Natural killer cell treated with Interleukin-12 subunit alpha and Interleukin-12 subunit beta and Interleukin-15 and Interleukin-18, amount 100 ng/mL, for 72 hours (primary cell): ENCODE measurements around the gene RASA4B. TPM values are rescaled to one million over a fixed set of nuclear protein-coding genes. Genes with fewer than 3 reads are reported as not detected.
"Not testable (repeated sequence)": the region's sequence is repeated elsewhere in the genome, so short reads cannot be mapped to it uniquely, and the experiment has no call there.

Experiments
- ATAC-seq, 2 donors: fragments of 150-1000 bp; cut with Tn5 transposase in 1 of 2; sonication (Bioruptor Pico), chemical (Tn5 transposase) in 1 of 2; 2 replicates each; pipeline ENCODE4 v1.10.0; 2021
- DNase-seq: peaks from one replicate; pipeline ENCODE4 v3.0.0; 2022; ENCODE audit warnings: low spot score
- H3K27ac Mint-ChIP-seq, 2 donors: 1 replicate in 1 of 2; 2 replicates in 1 of 2; pipeline ENCODE4 v1.8.0; 2022; ENCODE audit warnings: mixed read lengths in 2 of 2, mild to moderate bottlenecking in 1 of 2, moderate library complexity in 1 of 2
- H3K27me3 Mint-ChIP-seq, 2 donors: 1 replicate in 1 of 2; 2 replicates in 1 of 2; pipeline ENCODE4 v1.8.0; 2022; ENCODE audit warnings: mixed read lengths in 2 of 2
- H3K36me3 Mint-ChIP-seq: one replicate; pipeline ENCODE4 v1.8.0; 2022; ENCODE audit warnings: mixed read lengths
- H3K4me1 Mint-ChIP-seq, 2 donors: 1 replicate in 1 of 2; 2 replicates in 1 of 2; pipeline ENCODE4 v1.8.0; 2022; ENCODE audit warnings: low read depth in 2 of 2, mixed read lengths in 2 of 2, mild to moderate bottlenecking in 1 of 2
- H3K4me3 Mint-ChIP-seq: one replicate; pipeline ENCODE4 v1.8.0; 2022; ENCODE audit warnings: mixed read lengths
- H3K9me3 Mint-ChIP-seq: 2 replicates; pipeline ENCODE4 v1.8.0; 2022; ENCODE audit warnings: mixed read lengths
- total RNA-seq, 2 donors: library from RNA; stranded (reverse); gene quantifications; one replicate each; pipeline ENCODE4 v1.2.3, GENCODE V29; 2022

The RASA4B gene
- total RNA-seq: 10 to 100 TPM in 1 of 2 donors, under 1 TPM in 1; 0.48 to 23.4 TPM

- not testable (repeated sequence) for H3K36me3 Mint-ChIP-seq, H3K4me1 Mint-ChIP-seq, H3K9me3 Mint-ChIP-seq, H3K27ac Mint-ChIP-seq, DNase-seq, H3K27me3 Mint-ChIP-seq
- H3K4me3 Mint-ChIP-seq: peak within 1 kb of the TSS; percentile 44
- ATAC-seq: peak; percentile 99 to 100
These were observed at the start of gene RASA4B for GRCh38 chr7:102517550-102518147. TSS of gene RASA4B (minus strand) at chr7:102517777. CDS start at chr7:102517710, 67 bp downstream.

GRCh38 chr7:102550808-102551422 is 33.3 kb upstream of the RASA4B start, which contains the start of gene SPDYE2:
TSS of gene SPDYE2 (plus strand) at chr7:102551226. CDS start at chr7:102553256, 2,030 bp downstream.
- not testable (repeated sequence) for H3K27me3 Mint-ChIP-seq, H3K4me1 Mint-ChIP-seq, DNase-seq, H3K27ac Mint-ChIP-seq, H3K4me3 Mint-ChIP-seq, H3K36me3 Mint-ChIP-seq, H3K9me3 Mint-ChIP-seq
- peak in 1 of 2 donors; percentile 47 for ATAC-seq

- ATAC-seq, H3K9me3 Mint-ChIP-seq, H3K27ac Mint-ChIP-seq: not testable (repeated sequence)
These were observed 28.8 kb upstream of the RASA4B start for GRCh38 chr7:102546353-102546752.

GRCh38 chr7:102545288-102545687 is 27.7 kb upstream of the RASA4B start:
- not testable (repeated sequence) for H3K27ac Mint-ChIP-seq, H3K27me3 Mint-ChIP-seq, DNase-seq, H3K9me3 Mint-ChIP-seq, H3K4me1 Mint-ChIP-seq, H3K36me3 Mint-ChIP-seq, H3K4me3 Mint-ChIP-seq, ATAC-seq

More at GRCh38 chr7:102546353-102546752, 28.8 kb upstream of the RASA4B start:
- DNase-seq, H3K27me3 Mint-ChIP-seq, H3K36me3 Mint-ChIP-seq, H3K4me1 Mint-ChIP-seq, H3K4me3 Mint-ChIP-seq: not testable (repeated sequence)

- not testable (repeated sequence) for H3K4me3 Mint-ChIP-seq, DNase-seq, ATAC-seq, H3K27me3 Mint-ChIP-seq, H3K4me1 Mint-ChIP-seq, H3K36me3 Mint-ChIP-seq, H3K27ac Mint-ChIP-seq, H3K9me3 Mint-ChIP-seq
These were observed 26.8 kb upstream of the RASA4B start for GRCh38 chr7:102544372-102544771.

- H3K4me3 Mint-ChIP-seq, ATAC-seq, H3K9me3 Mint-ChIP-seq, H3K27me3 Mint-ChIP-seq, H3K27ac Mint-ChIP-seq, H3K36me3 Mint-ChIP-seq, DNase-seq, H3K4me1 Mint-ChIP-seq: not testable (repeated sequence)
These were observed 26.0 kb upstream of the RASA4B start, which contains the start of gene UPK3BL2 for GRCh38 chr7:102543596-102543995. TSS of gene UPK3BL2 (minus strand) at chr7:102543696. CDS start at chr7:102543636, 60 bp downstream.

GRCh38 chr7:102542771-102543170 is 25.2 kb upstream of the RASA4B start:
- H3K4me3 Mint-ChIP-seq: not testable (repeated sequence)

GRCh38 chr7:102542083-102542482 is 24.5 kb upstream of the RASA4B start:
- not testable (repeated sequence) for H3K27me3 Mint-ChIP-seq, H3K36me3 Mint-ChIP-seq, H3K4me1 Mint-ChIP-seq, ATAC-seq, H3K9me3 Mint-ChIP-seq, H3K27ac Mint-ChIP-seq, H3K4me3 Mint-ChIP-seq, DNase-seq

More at GRCh38 chr7:102542771-102543170, 25.2 kb upstream of the RASA4B start:
- not testable (repeated sequence) for H3K27ac Mint-ChIP-seq, ATAC-seq, H3K36me3 Mint-ChIP-seq, H3K27me3 Mint-ChIP-seq, H3K4me1 Mint-ChIP-seq, DNase-seq, H3K9me3 Mint-ChIP-seq

- not testable (repeated sequence) for H3K27ac Mint-ChIP-seq, H3K9me3 Mint-ChIP-seq, DNase-seq, ATAC-seq, H3K4me3 Mint-ChIP-seq, H3K36me3 Mint-ChIP-seq, H3K4me1 Mint-ChIP-seq, H3K27me3 Mint-ChIP-seq
These were observed 23.0 kb upstream of the RASA4B start for GRCh38 chr7:102540604-102541003.

- H3K27ac Mint-ChIP-seq: not testable (repeated sequence)
These were observed 17.6 kb upstream of the RASA4B start for GRCh38 chr7:102535062-102535615.

GRCh38 chr7:102532127-102532526 is 14.6 kb upstream of the RASA4B start:
- not testable (repeated sequence) for DNase-seq, ATAC-seq, H3K27me3 Mint-ChIP-seq, H3K36me3 Mint-ChIP-seq, H3K4me1 Mint-ChIP-seq, H3K27ac Mint-ChIP-seq, H3K4me3 Mint-ChIP-seq, H3K9me3 Mint-ChIP-seq

More at GRCh38 chr7:102535062-102535615, 17.6 kb upstream of the RASA4B start:
- not testable (repeated sequence) for H3K36me3 Mint-ChIP-seq, H3K4me1 Mint-ChIP-seq, DNase-seq, ATAC-seq, H3K4me3 Mint-ChIP-seq, H3K9me3 Mint-ChIP-seq, H3K27me3 Mint-ChIP-seq

GRCh38 chr7:102531583-102531982 is 14.0 kb upstream of the RASA4B start:
- H3K9me3 Mint-ChIP-seq, H3K27me3 Mint-ChIP-seq, H3K27ac Mint-ChIP-seq, H3K4me3 Mint-ChIP-seq, H3K4me1 Mint-ChIP-seq, ATAC-seq, DNase-seq, H3K36me3 Mint-ChIP-seq: not testable (repeated sequence)

- not testable (repeated sequence) for H3K4me1 Mint-ChIP-seq, ATAC-seq, DNase-seq, H3K9me3 Mint-ChIP-seq, H3K27ac Mint-ChIP-seq, H3K27me3 Mint-ChIP-seq, H3K4me3 Mint-ChIP-seq, H3K36me3 Mint-ChIP-seq
These were observed 10.5 kb upstream of the RASA4B start for GRCh38 chr7:102527822-102528793.
